ENCODE results near the gene ACVR1.
A peak's percentile ranks its signal among the peaks of the same experiment; 100 is the strongest.

Gene ACVR1

GRCh38 chr2:157818227-157818626 lies 57.9 kb downstream of the ACVR1 start:
- Histone ChIP-seq H2AFZ (ENCODE audit: low read length) (no peak overlapping the region), H2BK5ac (ENCODE audit: low read length) (no peak overlapping the region), H3K4me1 (ENCODE audit: control insufficient read depth in 2 of 2, insufficient read depth in 1 of 2, low read depth in 1 of 2, low read length in 2 of 2) (no peaks in the 10 kb centered on the region), H3K9ac (ENCODE audit: low read depth, low read length, poor library complexity) (no peak overlapping the region), H3K4ac (ENCODE audit: low read length) (no peak overlapping the region), H4K8ac (ENCODE audit: low read depth, low read length) (no peak overlapping the region), H3K23ac (ENCODE audit: low read depth, low read length, poor library complexity) (no peak overlapping the region), H3K4me3 (ENCODE audit: low read length in 2 of 2) (no peak overlapping the region), H3K4me2 (ENCODE audit: insufficient read depth, low read length, poor library complexity, severe bottlenecking) (no peak overlapping the region), H3K36me3 (replicated peaks in 1 of 2; ENCODE audit: control insufficient read depth in 2 of 2, insufficient read depth in 2 of 2, low read length in 2 of 2) (peaks cover 0 to 19% of the 10 kb centered on the region in 2 donors), H2BK120ac (ENCODE audit: low read depth, low read length) (no peak overlapping the region), H2AK5ac (ENCODE audit: low read depth, low read length) (no peak overlapping the region), H3K27ac (replicated peaks; ENCODE audit: low read length) (no peak overlapping the region), H3K79me1 (ENCODE audit: low read depth, low read length) (no peaks in the 10 kb centered on the region), H2BK15ac (ENCODE audit: low read length) (no peak overlapping the region), H4K91ac (ENCODE audit: low read depth, low read length, poor library complexity) (no peak overlapping the region), H3K9me3 (replicated peaks in 1 of 2; ENCODE audit: control insufficient read depth in 2 of 2, insufficient read depth in 1 of 2, low read depth in 1 of 2, low read length in 2 of 2) (no peaks in the 10 kb centered on the region), H3K14ac (ENCODE audit: low read length) (no peak overlapping the region), H3K18ac (ENCODE audit: low read length) (no peak overlapping the region), H3K27me3 (ENCODE audit: control insufficient read depth in 3 of 3, insufficient read depth in 3 of 3, low read depth in 1 of 3, low read length in 3 of 3) (no peaks in the 10 kb centered on the region), H2BK12ac (ENCODE audit: low read length) (no peak overlapping the region)
- DNase-seq (ENCODE audit: low spot score): no peak
- WGBS, 2 donors (ENCODE audit: extremely low coverage in 2 of 2, insufficient read length in 2 of 2, insufficient replicate concordance in 1 of 2): no CpG with 5 or more reads among the region's 7 CpGs

GRCh38 chr2:157815421-157815820 lies 60.7 kb downstream of the ACVR1 start:
- H3K4me1 ChIP-seq (ENCODE audit: control insufficient read depth in 2 of 2, insufficient read depth in 1 of 2, low read depth in 1 of 2, low read length in 2 of 2): no peaks in the 10 kb centered on the region
- no peak overlapping the region for H4K8ac ChIP-seq (ENCODE audit: low read depth, low read length)
- H3K27me3 ChIP-seq (ENCODE audit: control insufficient read depth in 3 of 3, insufficient read depth in 3 of 3, low read depth in 1 of 3, low read length in 3 of 3): no peaks in the 10 kb centered on the region
- H3K9ac ChIP-seq (ENCODE audit: low read depth, low read length, poor library complexity): no peak overlapping the region
- H3K36me3 ChIP-seq (replicated peaks in 1 of 2; ENCODE audit: control insufficient read depth in 2 of 2, insufficient read depth in 2 of 2, low read length in 2 of 2): peaks cover 0 to 19% of the 10 kb centered on the region in 2 donors
- H2BK15ac ChIP-seq (ENCODE audit: low read length): no peak overlapping the region
- no peak overlapping the region for H3K18ac ChIP-seq (ENCODE audit: low read length)
- H3K4ac ChIP-seq (ENCODE audit: low read length): no peak overlapping the region
- H2BK12ac ChIP-seq (ENCODE audit: low read length): no peak overlapping the region
- H3K4me3 ChIP-seq (ENCODE audit: low read length in 2 of 2): no peak overlapping the region
- no peak overlapping the region for H3K23ac ChIP-seq (ENCODE audit: low read depth, low read length, poor library complexity)
- H2BK120ac ChIP-seq (ENCODE audit: low read depth, low read length): no peak overlapping the region
- no peaks in the 10 kb centered on the region for H3K79me1 ChIP-seq (ENCODE audit: low read depth, low read length)
- no peak overlapping the region for H2AK5ac ChIP-seq (ENCODE audit: low read depth, low read length)
- H3K4me2 ChIP-seq (ENCODE audit: insufficient read depth, low read length, poor library complexity, severe bottlenecking): no peak overlapping the region
- no peak overlapping the region for H2BK5ac ChIP-seq (ENCODE audit: low read length)
- no peak overlapping the region for H4K91ac ChIP-seq (ENCODE audit: low read depth, low read length, poor library complexity)
- no peaks in the 10 kb centered on the region for H3K9me3 ChIP-seq (replicated peaks in 1 of 2; ENCODE audit: control insufficient read depth in 2 of 2, insufficient read depth in 1 of 2, low read depth in 1 of 2, low read length in 2 of 2)
- no peak overlapping the region for H2AFZ ChIP-seq (ENCODE audit: low read length)
- no peak for DNase-seq (ENCODE audit: low spot score)
- no peak overlapping the region for H3K27ac ChIP-seq (replicated peaks; ENCODE audit: low read length)
- WGBS, 2 donors (ENCODE audit: extremely low coverage in 2 of 2, insufficient read length in 2 of 2, insufficient replicate concordance in 1 of 2): no CpG with 5 or more reads among the region's 1 CpG
- no peak overlapping the region for H3K14ac ChIP-seq (ENCODE audit: low read length)

GRCh38 chr2:157813467-157813866 lies 62.7 kb downstream of the ACVR1 start:
- Histone ChIP-seq H3K18ac (ENCODE audit: low read length) (no peak overlapping the region), H3K23ac (ENCODE audit: low read depth, low read length, poor library complexity) (no peak overlapping the region), H3K4ac (ENCODE audit: low read length) (no peak overlapping the region), H2BK120ac (ENCODE audit: low read depth, low read length) (no peak overlapping the region), H2AFZ (ENCODE audit: low read length) (no peak overlapping the region), H3K9ac (ENCODE audit: low read depth, low read length, poor library complexity) (no peak overlapping the region), H3K9me3 (replicated peaks in 1 of 2; ENCODE audit: control insufficient read depth in 2 of 2, insufficient read depth in 1 of 2, low read depth in 1 of 2, low read length in 2 of 2) (no peaks in the 10 kb centered on the region), H4K91ac (ENCODE audit: low read depth, low read length, poor library complexity) (no peak overlapping the region), H3K27me3 (ENCODE audit: control insufficient read depth in 3 of 3, insufficient read depth in 3 of 3, low read depth in 1 of 3, low read length in 3 of 3) (no peaks in the 10 kb centered on the region), H3K14ac (ENCODE audit: low read length) (peak overlapping the region; percentile 47), H2AK5ac (ENCODE audit: low read depth, low read length) (no peak overlapping the region), H3K4me1 (ENCODE audit: control insufficient read depth in 2 of 2, insufficient read depth in 1 of 2, low read depth in 1 of 2, low read length in 2 of 2) (no peaks in the 10 kb centered on the region), H3K36me3 (replicated peaks in 1 of 2; ENCODE audit: control insufficient read depth in 2 of 2, insufficient read depth in 2 of 2, low read length in 2 of 2) (peaks cover 0 to 16% of the 10 kb centered on the region in 2 donors), H3K27ac (replicated peaks; ENCODE audit: low read length) (no peak overlapping the region), H3K4me2 (ENCODE audit: insufficient read depth, low read length, poor library complexity, severe bottlenecking) (no peak overlapping the region), H2BK5ac (ENCODE audit: low read length) (no peak overlapping the region), H3K4me3 (ENCODE audit: low read length in 2 of 2) (no peak overlapping the region), H2BK12ac (ENCODE audit: low read length) (no peak overlapping the region), H4K8ac (ENCODE audit: low read depth, low read length) (no peak overlapping the region), H2BK15ac (ENCODE audit: low read length) (no peak overlapping the region), H3K79me1 (ENCODE audit: low read depth, low read length) (no peaks in the 10 kb centered on the region)
- no peak for DNase-seq (ENCODE audit: low spot score)
- WGBS, 2 donors (ENCODE audit: extremely low coverage in 2 of 2, insufficient read length in 2 of 2, insufficient replicate concordance in 1 of 2): no CpG with 5 or more reads among the region's 2 CpGs

- Histone ChIP-seq H3K4me3 (ENCODE audit: low read length in 2 of 2) (no peak overlapping the region), H3K14ac (ENCODE audit: low read length) (no peak overlapping the region), H3K9me3 (replicated peaks in 1 of 2; ENCODE audit: control insufficient read depth in 2 of 2, insufficient read depth in 1 of 2, low read depth in 1 of 2, low read length in 2 of 2) (no peaks in the 10 kb centered on the region), H2BK12ac (ENCODE audit: low read length) (no peak overlapping the region), H3K9ac (ENCODE audit: low read depth, low read length, poor library complexity) (no peak overlapping the region), H4K8ac (ENCODE audit: low read depth, low read length) (no peak overlapping the region), H3K18ac (ENCODE audit: low read length) (no peak overlapping the region), H3K27me3 (ENCODE audit: control insufficient read depth in 3 of 3, insufficient read depth in 3 of 3, low read depth in 1 of 3, low read length in 3 of 3) (no peaks in the 10 kb centered on the region), H2BK120ac (ENCODE audit: low read depth, low read length) (no peak overlapping the region), H2AFZ (ENCODE audit: low read length) (no peak overlapping the region), H3K27ac (replicated peaks; ENCODE audit: low read length) (no peak overlapping the region), H2AK5ac (ENCODE audit: low read depth, low read length) (no peak overlapping the region), H3K79me1 (ENCODE audit: low read depth, low read length) (no peaks in the 10 kb centered on the region), H4K91ac (ENCODE audit: low read depth, low read length, poor library complexity) (no peak overlapping the region), H3K4me1 (ENCODE audit: control insufficient read depth in 2 of 2, insufficient read depth in 1 of 2, low read depth in 1 of 2, low read length in 2 of 2) (no peaks in the 10 kb centered on the region), H3K4me2 (ENCODE audit: insufficient read depth, low read length, poor library complexity, severe bottlenecking) (no peak overlapping the region), H2BK15ac (ENCODE audit: low read length) (no peak overlapping the region), H3K36me3 (replicated peaks in 1 of 2; ENCODE audit: control insufficient read depth in 2 of 2, insufficient read depth in 2 of 2, low read length in 2 of 2) (no peaks in the 10 kb centered on the region), H2BK5ac (ENCODE audit: low read length) (no peak overlapping the region), H3K4ac (ENCODE audit: low read length) (no peak overlapping the region), H3K23ac (ENCODE audit: low read depth, low read length, poor library complexity) (no peak overlapping the region)
- no peak for DNase-seq (ENCODE audit: low spot score)
- no CpG with 5 or more reads among the region's 1 CpG for WGBS, 2 donors (ENCODE audit: extremely low coverage in 2 of 2, insufficient read length in 2 of 2, insufficient replicate concordance in 1 of 2)
These were observed 66.1 kb downstream of the ACVR1 start for GRCh38 chr2:157810037-157810436.
